GM23248 (cell line): ENCODE results near the gene ARSK.

Experiments used
- EZH2 ChIP-seq: fragments of 200-600 bp; sonication (generic); IDR thresholded peaks from 2 replicates; pipeline ENCODE4 v1.6.1; 2018; ENCODE audit warnings: antibody characterized with exemption, mild to moderate bottlenecking; ENCODE audit not compliant: insufficient read depth, poor library complexity, severe bottlenecking
- EZH2phosphoT487 ChIP-seq: fragments of 200-600 bp; sonication (generic); IDR thresholded peaks from 2 replicates; pipeline ENCODE4 v1.6.1; 2018; ENCODE audit warnings: antibody characterized with exemption, moderate library complexity, mild to moderate bottlenecking, low read depth; ENCODE audit not compliant: insufficient read depth

- no peak for TF ChIP-seq EZH2
- no peak for TF ChIP-seq EZH2phosphoT487
Measured at GRCh38 chr5:95562282-95562681, 7.4 kb downstream of the ARSK start.
